Endothelial cell (in vitro differentiated cells): ENCODE results near the gene BCL2. TPM values are rescaled to one million over a fixed set of nuclear protein-coding genes. Genes with fewer than 3 reads are reported as not detected.

Experiments used
- DNase-seq: peaks from one replicate; pipeline ENCODE4 v3.0.0; 2021; ENCODE audit warnings: low spot score
- H3K27ac Mint-ChIP-seq: one replicate; pipeline ENCODE4 v1.8.0; 2021; ENCODE audit warnings: mixed read lengths, inconsistent platforms; ENCODE audit not compliant: unreplicated experiment
- H3K27me3 Mint-ChIP-seq: one replicate; pipeline ENCODE4 v1.8.0; 2021; ENCODE audit warnings: mild to moderate bottlenecking, moderate library complexity, mixed read lengths, inconsistent platforms; ENCODE audit not compliant: unreplicated experiment
- H3K36me3 Mint-ChIP-seq: one replicate; pipeline ENCODE4 v1.8.0; 2021; ENCODE audit warnings: mild to moderate bottlenecking, low read depth, mixed read lengths, inconsistent platforms; ENCODE audit not compliant: unreplicated experiment
- H3K4me1 Mint-ChIP-seq: one replicate; pipeline ENCODE4 v1.8.0; 2021; ENCODE audit warnings: mild to moderate bottlenecking, mixed read lengths, inconsistent platforms; ENCODE audit not compliant: unreplicated experiment
- H3K4me3 Mint-ChIP-seq: one replicate; pipeline ENCODE4 v1.8.0; 2021; ENCODE audit warnings: mild to moderate bottlenecking, mixed read lengths, inconsistent platforms; ENCODE audit not compliant: unreplicated experiment
- H3K9me3 Mint-ChIP-seq: one replicate; pipeline ENCODE4 v1.8.0; 2021; ENCODE audit warnings: mixed read lengths, inconsistent platforms; ENCODE audit not compliant: unreplicated experiment
- total RNA-seq: library from RNA; stranded (reverse); fragmentation: NEBNext Ultra II Directional; extraction: Animal tissue kit (Norgen Biotek cat#: 25700); gene quantifications from one replicate; pipeline ENCODE4 v1.2.1, GENCODE V29; 2021; ENCODE audit not compliant: unreplicated experiment
- TF ChIP-seq, protein P1 (sequence below): fragments of 200-600 bp; sonication (generic); IDR thresholded peaks from one replicate; pipeline ENCODE4 v1.5.0; 2021; ENCODE audit warnings: antibody characterized with exemption; ENCODE audit not compliant: unreplicated experiment

Gene BCL2
- total RNA-seq, 1 donor from 2014 or later, result 9.2 TPM

DNA sequence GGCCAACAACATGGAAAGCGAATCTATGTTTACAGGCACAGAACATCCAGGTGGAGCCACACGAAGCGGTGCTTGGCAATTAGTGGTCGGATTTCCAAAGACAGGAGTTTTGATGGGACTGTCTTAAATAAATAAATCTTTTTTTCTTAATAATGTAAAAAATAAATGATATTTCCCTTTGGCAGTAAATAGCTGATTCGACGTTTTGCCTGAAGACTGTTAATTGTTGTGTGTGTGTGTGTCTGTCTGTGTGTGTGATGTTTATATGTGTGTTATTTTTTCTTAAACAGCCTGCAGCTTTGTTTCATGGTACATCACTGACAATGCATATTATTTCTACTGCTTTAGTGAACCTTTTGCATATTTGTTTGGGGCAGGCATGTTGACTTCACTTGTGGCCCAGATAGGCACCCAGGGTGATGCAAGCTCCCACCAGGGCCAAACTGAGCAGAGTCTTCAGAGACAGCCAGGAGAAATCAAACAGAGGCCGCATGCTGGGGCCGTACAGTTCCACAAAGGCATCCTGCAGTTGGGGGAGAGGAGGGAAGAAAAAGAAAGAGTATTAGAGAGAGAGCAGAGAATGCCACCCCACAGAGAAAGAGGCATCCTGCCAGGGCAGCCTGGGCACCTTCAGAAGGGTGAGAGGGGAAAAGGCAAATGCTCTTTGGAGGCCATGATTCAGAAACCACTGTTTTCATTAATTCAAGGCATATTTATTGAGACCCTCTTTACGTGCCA, 191.2 kb downstream of the BCL2 start:
- no peaks in the 10 kb centered on the region for H3K36me3 Mint-ChIP-seq
- no peak for DNase-seq
- peaks cover 26% of the 10 kb centered on the region for H3K4me1 Mint-ChIP-seq
- no peak overlapping the region for H3K27ac Mint-ChIP-seq
- H3K27me3 Mint-ChIP-seq, result no peaks in the 10 kb centered on the region
- no peaks in the 10 kb centered on the region for H3K9me3 Mint-ChIP-seq
- TF ChIP-seq, protein P1, sequence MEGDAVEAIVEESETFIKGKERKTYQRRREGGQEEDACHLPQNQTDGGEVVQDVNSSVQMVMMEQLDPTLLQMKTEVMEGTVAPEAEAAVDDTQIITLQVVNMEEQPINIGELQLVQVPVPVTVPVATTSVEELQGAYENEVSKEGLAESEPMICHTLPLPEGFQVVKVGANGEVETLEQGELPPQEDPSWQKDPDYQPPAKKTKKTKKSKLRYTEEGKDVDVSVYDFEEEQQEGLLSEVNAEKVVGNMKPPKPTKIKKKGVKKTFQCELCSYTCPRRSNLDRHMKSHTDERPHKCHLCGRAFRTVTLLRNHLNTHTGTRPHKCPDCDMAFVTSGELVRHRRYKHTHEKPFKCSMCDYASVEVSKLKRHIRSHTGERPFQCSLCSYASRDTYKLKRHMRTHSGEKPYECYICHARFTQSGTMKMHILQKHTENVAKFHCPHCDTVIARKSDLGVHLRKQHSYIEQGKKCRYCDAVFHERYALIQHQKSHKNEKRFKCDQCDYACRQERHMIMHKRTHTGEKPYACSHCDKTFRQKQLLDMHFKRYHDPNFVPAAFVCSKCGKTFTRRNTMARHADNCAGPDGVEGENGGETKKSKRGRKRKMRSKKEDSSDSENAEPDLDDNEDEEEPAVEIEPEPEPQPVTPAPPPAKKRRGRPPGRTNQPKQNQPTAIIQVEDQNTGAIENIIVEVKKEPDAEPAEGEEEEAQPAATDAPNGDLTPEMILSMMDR, result no peak
- no peak overlapping the region for H3K4me3 Mint-ChIP-seq

GRCh38 chr18:63126134-63127069, 193.2 kb downstream of the BCL2 start:
- peaks cover 19% of the 10 kb centered on the region for H3K4me1 Mint-ChIP-seq
- no peaks in the 10 kb centered on the region for H3K27me3 Mint-ChIP-seq
- no peak for DNase-seq
- no peaks in the 10 kb centered on the region for H3K9me3 Mint-ChIP-seq
- H3K4me3 Mint-ChIP-seq, result no peak overlapping the region
- H3K27ac Mint-ChIP-seq, result no peak overlapping the region
- TF ChIP-seq, protein P1, result no peak
- no peaks in the 10 kb centered on the region for H3K36me3 Mint-ChIP-seq

- no peak for DNase-seq
- Mint-ChIP-seq H3K27ac (no peak overlapping the region), H3K4me1 (peaks cover 4% of the 10 kb centered on the region), H3K4me3 (no peak overlapping the region), H3K9me3 (no peaks in the 10 kb centered on the region), H3K27me3 (no peaks in the 10 kb centered on the region), H3K36me3 (no peaks in the 10 kb centered on the region)
- TF ChIP-seq, protein P1, result no peak
These were observed 198.9 kb downstream of the BCL2 start for GRCh38 chr18:63120620-63121019.

DNA sequence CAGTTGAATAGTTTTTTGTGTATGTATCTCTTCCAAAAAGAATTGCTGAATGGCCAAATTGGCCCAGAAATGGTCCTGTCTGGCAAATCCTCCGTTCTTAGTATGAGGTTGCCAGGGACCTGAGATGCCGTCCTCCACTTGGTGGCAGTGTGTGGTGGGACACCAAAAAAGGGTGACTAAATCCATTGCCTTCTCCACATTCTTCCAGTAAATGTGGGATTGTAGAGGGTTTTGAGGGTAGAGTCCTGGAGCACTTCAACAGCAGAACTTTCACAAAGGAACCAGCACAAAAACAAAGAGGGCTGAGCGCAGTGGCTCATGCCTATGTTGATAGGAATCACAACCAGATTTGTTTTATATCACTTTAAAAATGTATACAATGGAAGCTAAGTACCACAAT, 199.9 kb downstream of the BCL2 start:
- H3K4me3 Mint-ChIP-seq, result no peak overlapping the region
- no peaks in the 10 kb centered on the region for H3K36me3 Mint-ChIP-seq
- no peak overlapping the region for H3K27ac Mint-ChIP-seq
- H3K9me3 Mint-ChIP-seq, result no peaks in the 10 kb centered on the region
- TF ChIP-seq, protein P1, result peak; percentile 14
- DNase-seq, result peak; percentile 40
- H3K4me1 Mint-ChIP-seq, result no peaks in the 10 kb centered on the region
- H3K27me3 Mint-ChIP-seq, result no peaks in the 10 kb centered on the region
